HG02759 (cell line): ENCODE data around the gene RYR2.
"Not testable (repeated sequence)": the region's sequence is repeated elsewhere in the genome, so short reads cannot be mapped to it uniquely, and the experiment has no call there.

Experiments
- ATAC-seq: cut with Tn5 transposase; IDR thresholded peaks from one replicate; pipeline ENCODE4 v1.9.1; 2021; ENCODE audit warnings: mild to moderate bottlenecking, moderate library complexity; ENCODE audit not compliant: unreplicated experiment

Gene RYR2

DNA sequence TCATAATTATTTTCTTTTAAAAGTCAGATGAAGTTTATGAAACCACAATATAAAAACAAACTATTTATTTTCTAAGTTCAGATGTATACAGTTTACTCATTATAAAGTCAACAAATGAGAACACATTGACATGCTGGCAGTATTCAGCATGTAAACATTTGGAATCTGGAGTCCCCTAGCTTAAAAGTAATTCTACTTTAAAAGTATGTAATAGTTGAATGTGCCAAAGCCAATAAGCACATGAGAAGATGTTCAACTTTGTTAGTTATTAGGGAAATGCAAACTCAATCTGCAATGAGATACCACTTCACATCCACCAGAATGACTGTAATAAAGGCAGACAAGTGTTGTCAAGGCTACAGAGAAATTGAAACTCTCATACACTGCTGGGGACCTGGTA lies 96.6 kb downstream of the RYR2 start:
- ATAC-seq = no peak

DNA sequence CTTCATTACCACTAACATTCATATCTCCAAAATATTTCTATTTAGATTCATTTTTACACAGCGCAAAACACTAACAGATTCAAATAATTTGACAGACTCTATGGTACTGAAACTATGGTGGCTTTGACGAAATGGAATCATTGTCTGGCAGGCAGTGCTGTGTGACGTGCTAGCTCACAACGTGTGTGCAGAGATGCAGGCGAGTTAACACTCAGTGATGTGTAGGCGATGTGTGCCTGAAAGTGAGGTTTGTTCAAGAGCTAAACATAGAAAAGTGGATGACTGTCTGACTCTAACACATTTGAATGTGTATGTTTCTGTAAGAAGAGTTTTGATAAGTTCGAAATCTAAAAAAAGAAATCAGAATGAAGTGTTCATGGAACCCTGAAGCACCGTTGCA lies 97.7 kb downstream of the RYR2 start:
- ATAC-seq = no peak

DNA sequence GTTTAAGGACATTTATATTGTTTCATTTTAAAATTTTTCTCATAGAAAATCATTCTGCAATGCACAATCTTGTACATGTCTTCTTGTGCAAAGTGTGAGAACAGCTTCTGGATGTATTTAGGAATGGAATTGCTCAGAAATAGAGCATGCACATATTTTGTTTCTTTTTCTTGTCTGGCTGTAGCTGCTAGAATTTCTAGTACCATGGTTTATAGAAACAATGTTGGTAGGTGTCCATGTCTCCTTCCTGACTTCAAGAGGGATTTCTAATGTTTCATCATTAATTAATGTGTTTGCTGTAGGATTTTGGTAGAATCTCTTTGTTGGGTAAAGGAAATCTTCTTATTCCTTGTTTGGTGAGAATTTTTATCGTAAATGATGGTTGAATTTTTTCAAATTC lies 99.0 kb downstream of the RYR2 start:
- no peak for ATAC-seq

DNA sequence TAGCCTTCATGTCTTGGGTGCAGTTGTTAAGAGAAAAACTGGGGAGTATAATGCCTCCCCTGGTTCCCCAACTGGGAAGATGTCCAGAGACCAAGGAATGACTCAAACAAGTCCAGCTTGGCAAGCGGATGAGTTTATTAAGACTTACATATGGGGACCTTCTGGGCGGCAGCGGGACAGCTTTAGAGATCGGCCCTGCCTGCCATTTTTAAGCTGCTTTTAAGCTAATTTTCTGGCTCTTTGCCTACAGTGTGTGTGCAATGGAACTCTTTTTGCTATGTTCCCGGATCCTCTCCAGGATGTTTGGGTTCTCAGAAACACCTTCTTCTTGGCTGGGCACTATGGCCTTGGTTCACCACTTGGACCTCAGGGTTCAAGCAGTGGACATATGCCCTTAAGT lies 99.5 kb downstream of the RYR2 start:
- ATAC-seq = no peak

DNA sequence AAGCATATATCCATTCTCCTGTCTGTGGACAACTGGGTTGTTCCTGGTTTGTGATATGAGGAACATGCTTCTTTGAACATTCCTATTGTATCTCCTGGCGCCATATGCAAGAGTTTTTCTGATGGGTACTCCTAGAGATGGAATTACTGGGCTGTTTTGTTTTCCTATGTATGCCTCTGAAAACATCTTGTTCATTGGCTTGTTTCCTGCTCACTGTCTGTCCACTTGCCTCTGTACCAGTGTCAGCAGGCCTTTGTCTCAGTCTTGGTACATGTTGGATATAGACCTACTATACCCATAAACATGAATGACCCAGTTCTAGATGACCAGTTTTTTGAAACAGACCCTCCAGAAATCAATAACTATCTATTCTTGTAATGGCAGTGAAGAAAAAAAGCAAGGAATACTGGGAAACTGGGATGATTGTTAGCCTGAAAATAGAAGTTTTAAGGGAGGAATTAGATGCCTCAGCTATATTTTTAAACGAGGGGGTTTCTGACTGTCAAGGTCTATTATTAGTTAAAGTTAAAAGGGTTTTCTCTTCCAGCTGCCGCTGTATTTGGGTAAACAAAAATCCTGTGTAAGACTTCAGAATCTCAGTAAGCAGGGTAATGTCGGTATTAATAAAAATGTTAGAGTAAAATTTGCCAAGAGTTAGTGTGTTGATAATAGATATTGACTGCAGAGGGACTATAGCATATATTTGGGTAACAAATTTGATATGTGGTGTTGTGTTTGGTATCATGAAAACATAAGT lies 103.6 kb downstream of the RYR2 start:
- ATAC-seq = no peak

DNA sequence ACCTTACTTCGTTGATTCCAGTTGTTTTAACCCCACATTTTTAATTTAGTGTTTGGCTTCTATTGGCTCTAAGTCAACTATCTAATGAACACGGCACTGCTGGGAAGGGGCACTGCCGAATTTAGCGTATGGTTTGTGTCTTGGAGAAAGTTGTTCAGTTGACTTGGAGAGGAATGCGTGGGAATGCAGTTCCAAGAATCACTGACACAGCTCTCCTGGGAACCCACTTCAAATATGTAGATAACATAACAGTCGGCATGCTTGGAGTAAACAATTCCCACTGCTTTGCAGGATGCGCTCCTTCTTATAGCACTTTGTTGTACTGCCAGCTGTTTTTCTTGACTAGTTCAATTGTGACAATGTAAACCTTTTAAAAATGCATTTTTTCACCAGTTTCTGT lies 104.3 kb downstream of the RYR2 start:
- no peak for ATAC-seq

DNA sequence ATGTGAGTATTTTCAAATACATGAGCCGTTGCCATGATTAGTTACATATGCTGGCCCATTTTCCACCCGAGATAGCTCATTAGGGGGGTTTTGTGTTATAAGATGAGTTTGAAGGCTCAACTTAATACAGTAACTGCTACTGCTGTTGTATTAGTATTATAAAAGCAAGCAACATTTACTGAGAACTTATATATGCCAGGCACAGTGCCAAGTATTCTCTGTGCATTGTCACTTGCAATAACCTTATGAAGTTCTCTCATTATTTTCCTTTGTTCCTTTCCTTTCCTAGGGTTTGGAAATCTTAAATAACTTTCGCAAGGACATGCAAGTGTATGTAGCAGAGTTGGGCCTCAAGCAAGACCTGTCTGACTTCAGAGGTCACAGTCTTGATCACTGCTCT lies 107.9 kb downstream of the RYR2 start:
- no peak for ATAC-seq

DNA sequence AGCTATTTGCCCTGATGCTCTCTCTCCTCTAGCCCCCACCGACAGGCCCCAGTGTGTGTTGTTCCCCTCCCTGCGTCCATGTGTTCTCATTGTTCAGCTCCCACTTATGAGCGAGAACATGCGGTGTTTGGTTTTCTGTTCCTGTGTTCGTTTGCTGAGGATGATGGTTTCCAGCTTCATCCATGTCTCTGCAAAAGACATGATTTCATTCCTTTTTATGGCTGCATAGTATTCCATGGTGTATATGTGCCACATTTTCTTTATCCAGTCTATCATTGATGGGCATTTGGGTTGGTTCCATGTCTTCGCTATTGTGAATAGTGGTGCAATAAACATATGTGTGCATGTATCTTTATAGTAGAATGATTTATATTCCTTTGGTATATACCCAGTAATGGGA lies 110.0 kb downstream of the RYR2 start:
- not testable (repeated sequence) for ATAC-seq

DNA sequence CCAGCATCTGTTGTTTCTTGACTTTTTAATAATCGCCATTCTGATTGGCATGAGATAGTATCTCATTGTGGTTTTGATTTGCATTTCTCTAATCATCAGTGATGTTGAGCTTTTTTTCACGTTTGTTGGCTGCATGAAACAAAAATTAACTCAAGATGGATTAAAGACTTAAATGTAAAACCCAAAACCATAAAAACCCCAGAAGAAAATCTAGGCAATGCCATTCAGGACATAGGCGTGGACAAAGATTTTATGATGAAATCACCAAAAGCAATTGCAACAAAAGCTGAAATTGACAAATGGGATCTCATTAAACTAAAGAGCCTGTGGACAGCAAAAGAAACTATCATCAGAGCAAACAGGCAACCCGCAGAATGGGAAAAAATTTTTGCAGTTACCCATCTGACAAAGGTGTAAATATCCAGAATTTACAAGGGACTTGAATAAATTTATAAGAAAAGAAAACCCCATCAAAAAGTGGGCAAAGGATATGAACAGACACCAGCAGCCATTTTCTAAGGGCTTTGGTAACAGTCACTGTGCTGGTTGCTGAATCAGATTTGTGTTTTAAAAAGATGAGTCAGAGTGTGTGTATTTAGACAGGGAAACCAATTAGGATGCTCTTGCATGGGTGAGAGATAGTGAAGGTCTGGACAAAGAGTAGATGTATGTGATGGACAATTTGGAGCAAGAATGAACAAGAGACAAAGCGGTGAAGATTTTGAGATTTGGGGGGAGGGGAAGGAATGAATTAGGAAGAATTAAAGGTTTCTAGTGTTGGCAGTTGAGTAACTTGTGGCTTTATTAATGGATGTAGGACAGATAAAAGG lies 110.7 kb downstream of the RYR2 start:
- ATAC-seq = no peak

DNA sequence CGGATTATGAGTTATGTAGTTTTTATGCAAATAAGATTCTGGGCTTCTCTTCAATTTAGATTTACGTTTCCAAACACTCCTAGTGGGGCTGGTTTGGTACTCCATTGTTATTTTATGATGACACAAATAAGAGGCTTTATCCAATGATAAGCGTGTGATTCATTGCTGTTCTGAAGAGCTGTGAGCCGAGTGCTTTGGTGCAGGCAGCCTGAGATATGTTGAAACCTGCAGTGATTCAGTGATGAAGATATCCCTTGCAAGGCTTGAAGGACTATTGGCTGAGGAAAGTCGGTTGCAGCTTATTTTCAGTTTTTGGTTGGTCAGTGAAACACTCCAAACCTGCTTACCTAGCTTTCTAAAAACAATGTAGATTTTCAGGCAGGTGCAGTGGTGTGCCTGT lies 112.2 kb downstream of the RYR2 start:
- no peak for ATAC-seq

DNA sequence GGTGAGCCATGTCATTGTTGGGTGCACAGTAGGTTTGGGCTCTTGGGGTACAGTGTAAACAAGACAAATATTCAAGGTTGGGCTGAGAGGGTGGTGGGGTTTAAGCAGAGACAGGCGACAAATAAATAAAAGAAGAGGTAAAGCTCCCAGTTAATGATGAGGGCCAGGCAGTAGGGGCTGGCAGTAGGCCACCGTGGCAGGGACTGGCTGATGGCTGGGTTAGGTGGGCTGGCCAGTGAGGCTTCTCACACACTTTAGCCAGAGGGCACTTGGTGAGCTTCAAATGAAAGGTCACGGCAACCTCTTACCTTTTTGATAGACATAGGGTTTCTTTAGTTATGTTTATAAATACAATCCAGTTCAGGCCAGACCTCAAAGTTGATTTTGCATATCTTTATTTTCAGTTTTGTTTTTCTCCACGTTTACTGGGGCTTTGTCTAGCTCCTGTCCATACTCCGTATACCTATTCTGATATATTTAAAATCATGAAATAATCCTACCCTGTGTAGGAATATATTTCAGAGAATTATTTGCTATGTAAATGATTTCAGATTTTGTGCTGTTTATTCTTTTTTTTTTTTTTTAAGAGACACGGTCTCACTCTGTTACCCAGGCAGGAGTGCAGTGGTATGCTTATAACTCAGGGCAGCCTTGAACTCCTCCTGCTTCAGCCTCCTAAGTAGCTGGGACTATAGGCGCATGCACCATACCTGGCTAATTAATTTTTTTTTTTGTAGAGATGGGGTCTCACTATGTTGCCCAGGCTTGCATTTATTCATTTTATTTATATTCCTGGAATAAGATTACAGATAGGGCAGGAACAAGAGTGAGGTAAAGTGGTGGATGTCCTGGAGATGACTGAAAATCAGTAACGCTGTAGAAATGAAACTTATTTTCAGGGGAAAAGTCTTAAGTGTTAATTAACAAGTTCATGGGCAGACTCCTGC lies 122.7 kb downstream of the RYR2 start:
- ATAC-seq = no peak

DNA sequence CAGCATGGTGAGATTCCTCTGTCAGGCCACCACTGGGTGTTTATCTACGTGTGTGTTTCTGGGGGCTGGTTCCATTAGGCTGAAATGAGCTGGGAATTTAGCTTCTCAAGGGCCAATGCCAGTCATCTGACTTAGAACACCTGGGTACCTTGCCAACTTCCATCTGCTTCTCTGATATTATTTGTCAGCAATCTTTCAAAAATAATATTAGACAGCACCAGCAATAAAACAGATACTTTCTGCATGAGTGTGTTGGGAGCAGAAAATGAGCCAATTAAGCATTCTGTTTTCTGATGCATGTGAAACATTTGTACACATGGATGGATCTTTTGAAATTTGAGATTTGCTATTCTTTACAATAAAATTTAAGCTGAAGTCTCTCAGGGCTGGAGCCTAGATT lies 124.1 kb downstream of the RYR2 start:
- ATAC-seq = no peak

DNA sequence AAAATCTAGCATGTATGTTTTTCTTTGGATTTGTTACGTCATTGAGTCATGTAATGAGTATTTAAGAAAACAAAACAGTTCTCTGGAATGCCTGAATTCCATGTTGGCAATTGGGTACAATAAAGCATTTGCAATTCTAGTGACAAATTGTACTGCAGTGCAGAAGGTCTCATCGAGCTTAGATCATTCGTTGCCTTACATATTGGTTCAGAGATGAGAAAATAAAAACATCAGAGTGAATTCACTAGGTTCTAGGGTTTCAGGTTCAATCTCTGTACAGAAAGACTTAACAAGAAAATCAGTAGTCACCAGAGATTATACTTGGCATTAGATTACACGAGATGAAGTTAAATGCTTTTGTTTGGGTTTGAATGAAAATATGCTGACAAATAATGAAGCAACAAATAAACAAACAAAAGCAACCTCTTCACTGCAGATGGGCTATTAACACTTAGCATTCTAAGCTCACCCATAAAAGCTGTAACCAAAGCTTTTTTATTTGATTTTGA lies 124.7 kb downstream of the RYR2 start:
- no peak for ATAC-seq

DNA sequence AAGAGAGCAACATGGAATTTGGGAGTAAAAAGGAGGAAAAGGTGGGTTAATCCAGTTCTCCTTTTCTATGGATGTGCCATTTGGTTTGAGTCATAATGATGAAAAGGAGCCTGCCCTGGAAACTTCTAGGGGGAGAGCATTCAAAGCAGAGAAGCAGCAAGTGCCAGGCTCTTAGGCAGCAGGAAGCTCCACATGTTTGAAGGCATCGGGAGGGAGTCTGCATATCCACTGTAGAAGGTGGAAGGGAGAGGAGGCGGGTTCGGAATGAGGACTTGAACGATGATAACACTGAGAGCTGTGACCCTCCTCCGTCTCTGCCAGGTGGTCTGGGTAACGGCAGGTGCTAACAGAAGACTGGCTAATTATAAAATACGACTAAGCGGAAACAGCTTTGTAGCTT lies 128.2 kb downstream of the RYR2 start:
- ATAC-seq = no peak

DNA sequence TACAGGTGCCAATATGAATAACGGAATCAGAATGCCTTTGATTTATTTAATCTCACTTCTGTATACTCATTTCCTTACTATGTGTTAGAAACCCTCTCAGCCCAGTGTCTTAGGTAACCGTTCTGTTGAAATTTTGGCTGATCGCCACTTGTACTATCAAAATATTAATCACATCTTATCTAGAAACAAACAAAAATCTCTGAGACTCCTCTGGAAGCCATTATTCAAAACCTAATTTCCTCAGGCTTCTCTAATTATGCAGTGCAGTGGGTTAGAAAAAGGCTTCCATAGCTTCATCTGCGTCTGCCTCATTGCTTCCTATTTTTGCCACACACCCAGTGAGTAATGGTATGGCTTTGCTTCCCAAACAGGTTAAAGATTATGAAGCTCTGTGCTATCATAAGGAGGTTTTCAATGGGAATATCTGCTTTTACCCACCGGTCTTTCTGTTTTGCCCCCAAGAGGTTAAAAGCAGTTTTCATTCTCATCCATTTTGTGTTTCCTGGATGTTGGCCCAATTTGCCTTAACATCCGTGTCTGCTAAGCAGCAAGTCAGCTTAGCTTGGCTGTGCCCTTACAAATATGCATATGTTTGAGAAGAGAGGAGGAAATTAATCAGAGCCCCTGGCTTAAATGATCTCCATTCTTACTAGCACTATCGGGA lies 129.6 kb downstream of the RYR2 start:
- no peak for ATAC-seq

DNA sequence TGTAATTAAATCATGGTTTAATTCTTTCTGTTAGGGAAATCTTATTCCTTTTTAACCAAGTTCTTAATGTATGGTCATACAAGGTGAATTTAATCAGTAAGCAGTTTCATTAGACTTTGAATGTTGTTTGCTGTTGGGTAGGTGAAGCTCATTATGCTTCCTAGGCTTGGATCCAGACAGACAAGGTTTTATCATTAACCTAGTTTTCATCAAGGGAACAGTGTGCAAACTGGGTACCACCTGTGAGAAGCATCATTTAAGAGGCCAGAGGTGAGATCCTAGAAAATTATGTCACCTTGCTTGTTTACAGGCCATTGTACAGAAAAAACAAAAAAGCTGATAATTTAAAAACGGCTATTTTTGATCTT lies 130.1 kb downstream of the RYR2 start:
- no peak for ATAC-seq

DNA sequence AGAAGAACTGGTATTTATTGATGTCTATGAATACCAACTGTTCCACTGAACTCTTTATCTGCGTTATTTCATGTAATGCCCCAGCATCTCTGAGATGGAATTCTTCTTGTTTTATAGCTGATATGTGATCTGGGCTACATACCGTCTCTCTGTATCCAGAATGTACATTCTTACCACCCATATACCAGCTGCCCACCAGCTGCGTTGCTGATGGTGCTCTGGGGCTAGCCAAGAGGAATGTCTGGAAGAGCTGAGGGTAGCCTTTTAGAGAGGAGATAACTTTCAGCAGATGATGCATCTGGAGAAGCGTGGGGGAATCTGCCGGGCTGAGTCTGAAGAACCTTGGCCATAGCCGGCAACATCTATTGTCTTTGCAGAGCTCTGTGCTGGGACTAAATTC lies 137.5 kb downstream of the RYR2 start:
- ATAC-seq = no peak

DNA sequence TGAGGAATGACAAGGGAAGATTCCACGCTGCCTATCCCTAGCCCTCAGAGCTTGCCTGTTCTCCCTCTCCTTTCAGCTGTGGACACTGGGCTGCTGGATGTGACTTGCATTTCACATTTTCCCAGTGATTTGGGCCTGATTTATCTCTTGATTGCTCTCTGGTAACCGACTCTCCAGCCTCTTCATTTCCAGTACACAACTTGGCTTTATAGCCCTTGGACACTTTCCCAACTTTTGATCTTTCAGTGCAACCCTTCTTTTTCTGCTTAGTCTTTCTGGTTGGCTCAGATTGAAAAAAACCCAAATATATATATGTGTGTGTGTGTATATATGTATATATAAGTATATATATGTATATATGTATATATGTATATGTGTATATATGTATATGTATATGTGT lies 138.3 kb downstream of the RYR2 start:
- ATAC-seq = no peak

DNA sequence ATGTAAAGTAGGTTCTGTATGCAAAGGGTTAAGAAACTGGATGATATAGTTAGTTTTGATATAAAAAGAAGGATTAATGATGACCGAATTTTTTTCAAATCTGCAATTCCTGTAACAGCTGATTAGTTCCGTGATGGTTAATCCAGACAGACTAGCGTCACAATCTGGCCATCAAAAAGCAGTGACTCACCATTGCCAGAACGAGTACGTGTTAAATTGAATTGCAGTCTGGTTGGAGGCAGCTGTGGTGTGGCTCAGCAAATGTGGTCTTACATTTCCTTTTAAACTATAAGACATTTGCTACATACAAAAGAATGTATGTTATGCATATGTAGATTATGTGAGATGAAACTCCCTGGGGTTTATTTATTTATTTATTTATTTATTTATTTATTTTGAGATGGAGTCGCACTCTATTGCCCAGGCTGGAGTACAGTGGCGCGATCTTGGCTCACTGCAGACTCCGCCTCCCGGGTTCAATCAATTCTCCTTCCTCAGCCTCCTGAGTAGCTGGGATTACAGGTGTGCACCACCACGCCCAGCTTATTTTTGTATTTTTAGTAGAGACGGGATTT lies 139.8 kb downstream of the RYR2 start:
- no peak for ATAC-seq

DNA sequence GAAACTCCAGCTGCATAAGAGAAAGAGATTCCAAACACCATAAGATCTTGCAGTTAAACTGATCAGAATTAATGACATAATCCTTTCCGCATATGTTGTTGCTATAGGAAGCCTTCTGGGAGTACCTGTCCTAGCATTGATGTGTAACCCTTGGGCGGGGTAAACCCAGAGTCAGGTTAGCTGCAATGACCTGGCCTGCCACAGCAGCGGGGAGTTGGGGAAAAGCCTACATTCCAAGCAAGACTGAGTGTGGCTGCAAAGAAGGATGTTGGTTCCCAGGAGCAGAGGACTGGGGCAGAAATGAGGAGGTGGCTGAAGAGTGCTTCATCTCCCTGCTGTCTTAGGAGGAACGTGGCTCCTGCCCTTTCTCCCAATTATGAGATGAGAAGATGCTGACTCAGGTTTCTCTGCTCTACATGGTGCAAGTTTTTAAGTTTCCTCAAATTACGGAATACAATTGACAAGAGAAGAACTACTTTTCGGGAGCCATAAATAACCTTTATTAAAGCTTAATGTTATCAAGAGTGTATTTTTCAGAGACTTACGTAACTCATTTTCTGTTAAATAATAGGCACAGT lies 142.1 kb downstream of the RYR2 start:
- no peak for ATAC-seq
